Stomach smooth muscle (tissue), 2 donors: ENCODE results near the gene ASB6.

ENCODE experiments used
- H3K27ac ChIP-seq: one replicate; pipeline ENCODE4 v1.7.0; 2013; ENCODE audit warnings: mild to moderate bottlenecking, low read length, inconsistent platforms
- H3K27me3 ChIP-seq, 2 donors: one replicate each; pipeline ENCODE4 v1.7.0; 2013; ENCODE audit warnings: low read length in 2 of 2; ENCODE audit not compliant: insufficient read depth in 2 of 2, control insufficient read depth in 1 of 2
- H3K36me3 ChIP-seq, 2 donors: one replicate each; pipeline ENCODE4 v1.7.0; 2013; ENCODE audit warnings: low read length in 2 of 2; ENCODE audit not compliant: control insufficient read depth in 2 of 2, insufficient read depth in 2 of 2
- H3K4me1 ChIP-seq: one replicate; pipeline ENCODE4 v1.7.0; 2013; ENCODE audit warnings: low read length; ENCODE audit not compliant: control insufficient read depth, insufficient read depth
- H3K4me3 ChIP-seq, 2 donors: one replicate each; pipeline ENCODE4 v1.7.0; 2013; ENCODE audit warnings: low read length in 2 of 2
- H3K9ac ChIP-seq, 2 donors: one replicate each; pipeline ENCODE4 v1.7.0; 2013; ENCODE audit warnings: low read length in 2 of 2, mild to moderate bottlenecking in 1 of 2
- H3K9me3 ChIP-seq, 2 donors: one replicate each; pipeline ENCODE4 v1.7.0; 2013; ENCODE audit warnings: low read length in 2 of 2; ENCODE audit not compliant: control insufficient read depth in 2 of 2
- donor health status: healthy.
- donor health status: Pancreatic carcinoma.

ASB6 gene

GRCh38 chr9:129635099-129636065 is 6.6 kb downstream of the ASB6 start:
- Histone ChIP-seq H3K9ac (no peak overlapping the region), H3K9me3 (no peaks in the 10 kb centered on the region), H3K27me3 (no peaks in the 10 kb centered on the region), H3K27ac (no peak overlapping the region), H3K4me1 (peaks cover 24% of the 10 kb centered on the region), H3K36me3 (peaks cover 34 to 57% of the 10 kb centered on the region in 2 donors), H3K4me3 (no peak overlapping the region)

GRCh38 chr9:129633848-129634247 is 8.1 kb downstream of the ASB6 start:
- H3K9me3 ChIP-seq: no peaks in the 10 kb centered on the region
- peaks cover 20% of the 10 kb centered on the region for H3K4me1 ChIP-seq
- no peaks in the 10 kb centered on the region for H3K27me3 ChIP-seq
- peaks cover 32 to 51% of the 10 kb centered on the region in 2 donors for H3K36me3 ChIP-seq
- H3K4me3 ChIP-seq: no peak overlapping the region
- no peak overlapping the region for H3K9ac ChIP-seq
- no peak overlapping the region for H3K27ac ChIP-seq

- no peak overlapping the region for H3K27ac ChIP-seq
- H3K9ac ChIP-seq: no peak overlapping the region
- H3K9me3 ChIP-seq: no peaks in the 10 kb centered on the region
- H3K27me3 ChIP-seq: no peaks in the 10 kb centered on the region
- peaks cover 25% of the 10 kb centered on the region for H3K4me1 ChIP-seq
- no peak overlapping the region for H3K4me3 ChIP-seq
- H3K36me3 ChIP-seq: peaks cover 29 to 44% of the 10 kb centered on the region in 2 donors
Observed at GRCh38 chr9:129633207-129633606, 8.7 kb downstream of the ASB6 start.

- Histone ChIP-seq H3K27ac (no peak overlapping the region), H3K9me3 (no peaks in the 10 kb centered on the region), H3K4me1 (peaks cover 32% of the 10 kb centered on the region), H3K9ac (no peak overlapping the region), H3K27me3 (no peaks in the 10 kb centered on the region), H3K36me3 (peaks cover 23 to 39% of the 10 kb centered on the region in 2 donors), H3K4me3 (no peak overlapping the region)
Observed at GRCh38 chr9:129632460-129632859, 9.5 kb downstream of the ASB6 start.

DNA sequence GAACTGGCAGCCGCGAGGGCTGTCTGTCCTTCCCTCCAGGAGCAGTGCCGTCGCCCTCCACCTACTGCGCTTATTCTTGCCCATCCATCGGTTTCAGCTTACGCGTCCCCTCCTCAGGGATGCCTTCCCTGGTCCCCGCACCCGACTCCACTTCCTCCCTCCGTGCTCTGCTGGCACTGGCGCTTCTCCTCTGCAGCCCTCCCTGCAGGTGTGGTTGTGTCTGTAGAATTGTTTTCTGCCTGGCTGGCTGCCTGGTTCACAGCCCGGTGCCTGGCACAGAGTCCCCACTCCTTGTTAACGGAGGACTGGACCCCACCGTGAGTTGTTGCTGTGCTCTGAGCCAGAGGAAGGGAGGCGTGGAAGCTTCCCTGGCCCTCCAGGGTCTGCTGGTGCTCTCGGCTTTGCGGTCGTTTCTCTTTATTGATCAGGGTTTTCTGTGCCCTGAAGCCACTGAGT is 10.2 kb downstream of the ASB6 start:
- H3K27ac ChIP-seq: no peak overlapping the region
- no peak overlapping the region for H3K4me3 ChIP-seq
- peaks cover 19 to 32% of the 10 kb centered on the region in 2 donors for H3K36me3 ChIP-seq

DNA sequence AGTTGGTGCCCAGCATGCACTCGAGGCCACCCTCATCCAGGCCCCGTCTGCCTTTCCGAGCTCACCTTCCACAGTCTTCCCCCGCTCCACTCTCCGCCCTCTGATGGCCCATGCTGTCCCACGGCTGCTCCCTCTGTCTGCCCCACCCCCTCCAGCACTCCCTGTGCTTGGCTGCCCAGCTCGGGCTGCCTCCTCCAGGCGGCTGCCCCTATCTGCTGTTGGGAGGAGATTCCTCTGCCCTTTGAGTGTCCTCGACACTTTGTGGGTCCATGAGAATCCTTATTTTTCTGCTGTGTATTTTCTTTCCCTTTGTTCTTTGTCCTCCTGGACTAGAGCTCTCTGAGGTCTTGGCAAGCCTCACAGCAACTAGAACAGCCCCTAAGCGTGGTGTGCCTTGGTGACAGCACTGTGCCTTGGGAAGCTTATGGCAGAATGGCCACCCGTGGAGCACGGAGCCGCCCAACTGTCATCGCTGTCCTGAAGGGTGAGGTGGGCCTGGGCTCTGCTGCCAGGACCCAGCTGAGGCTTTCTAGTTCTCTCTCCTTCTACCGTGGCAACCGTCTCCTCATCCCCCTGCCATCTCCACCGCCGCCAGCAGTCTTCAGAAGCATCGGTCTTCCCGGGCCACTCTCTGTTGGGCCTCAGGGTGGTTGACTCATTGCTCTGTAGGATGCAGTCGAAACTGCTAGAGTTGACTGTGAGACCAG is 10.8 kb downstream of the ASB6 start:
- Histone ChIP-seq H3K36me3 (peaks cover 19 to 32% of the 10 kb centered on the region in 2 donors), H3K27me3 (no peaks in the 10 kb centered on the region), H3K9ac (no peak overlapping the region), H3K4me3 (no peak overlapping the region), H3K27ac (no peak overlapping the region), H3K9me3 (no peaks in the 10 kb centered on the region), H3K4me1 (peaks cover 45% of the 10 kb centered on the region)

More for the DNA sequence above, 10.2 kb downstream of the ASB6 start:
- H3K9me3 ChIP-seq: no peaks in the 10 kb centered on the region
- peaks cover 40% of the 10 kb centered on the region for H3K4me1 ChIP-seq
- H3K9ac ChIP-seq: no peak overlapping the region
- H3K27me3 ChIP-seq: no peaks in the 10 kb centered on the region

DNA sequence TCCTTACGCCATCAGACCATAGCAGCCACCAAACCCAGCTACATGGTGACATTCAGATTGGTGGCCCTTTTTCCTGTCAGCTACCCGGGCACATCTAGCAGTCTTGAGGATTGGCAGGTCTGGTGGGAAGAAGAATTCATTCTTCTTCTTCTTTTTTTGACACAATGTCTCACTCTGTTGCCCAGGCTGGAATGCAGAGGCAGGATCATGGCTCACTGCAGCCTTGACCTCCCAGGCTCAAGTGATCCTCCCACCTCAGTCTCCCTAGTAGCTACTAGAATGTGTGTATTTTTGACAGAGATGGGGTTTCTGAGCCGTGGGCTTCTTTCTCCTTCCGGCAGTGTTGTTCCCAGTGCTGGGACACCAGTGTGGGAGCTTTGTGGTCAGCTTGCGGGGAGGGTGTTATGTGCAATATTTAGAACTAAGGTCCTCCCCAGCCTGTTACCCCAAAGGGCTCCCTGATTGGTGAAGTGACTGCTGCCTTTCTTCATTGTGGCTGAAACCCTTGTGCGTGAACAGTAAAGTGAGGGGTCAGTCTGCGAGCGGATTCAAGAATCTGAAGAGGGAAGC is 12.6 kb downstream of the ASB6 start:
- Histone ChIP-seq H3K27ac (no peak overlapping the region), H3K9ac (no peak overlapping the region), H3K27me3 (no peaks in the 10 kb centered on the region), H3K4me3 (no peak overlapping the region), H3K9me3 (no peaks in the 10 kb centered on the region), H3K4me1 (peaks cover 48% of the 10 kb centered on the region), H3K36me3 (peaks cover 11 to 19% of the 10 kb centered on the region in 2 donors)

- H3K4me3 ChIP-seq: no peak overlapping the region
- H3K9me3 ChIP-seq: no peaks in the 10 kb centered on the region
- no peaks in the 10 kb centered on the region for H3K27me3 ChIP-seq
- no peak overlapping the region for H3K9ac ChIP-seq
- no peak overlapping the region for H3K27ac ChIP-seq
- H3K36me3 ChIP-seq: peaks cover 8 to 15% of the 10 kb centered on the region in 2 donors
- H3K4me1 ChIP-seq: peaks cover 48% of the 10 kb centered on the region
Observed at GRCh38 chr9:129628709-129629108, 13.2 kb downstream of the ASB6 start.

- peak overlapping the region; percentile 89 for H3K27ac ChIP-seq
- peaks cover 5% of the 10 kb centered on the region in 2 donors for H3K36me3 ChIP-seq
- peak overlapping the region; percentile 84 to 93 for H3K9ac ChIP-seq
- peaks cover 48% of the 10 kb centered on the region for H3K4me1 ChIP-seq
- H3K4me3 ChIP-seq: peak overlapping the region; percentile 92 to 97
- H3K9me3 ChIP-seq: no peaks in the 10 kb centered on the region
- no peaks in the 10 kb centered on the region for H3K27me3 ChIP-seq
Observed at GRCh38 chr9:129627556-129628440, 14.2 kb downstream of the ASB6 start.
